Stimulated activated CD8-positive, alpha-beta memory T cell treated with anti-CD3 and anti-CD28 coated beads, Interleukin-4, amount 100 ng/mL, for 1 hour (primary cell): ENCODE measurements around the gene GAS1.

Experiments
- DNase-seq, 2 donors: peaks; one replicate each; pipeline ENCODE4 v3.0.0-alpha.2; 2020; ENCODE audit warnings: low read depth in 2 of 2, low spot score in 1 of 2

The GAS1 gene

DNA sequence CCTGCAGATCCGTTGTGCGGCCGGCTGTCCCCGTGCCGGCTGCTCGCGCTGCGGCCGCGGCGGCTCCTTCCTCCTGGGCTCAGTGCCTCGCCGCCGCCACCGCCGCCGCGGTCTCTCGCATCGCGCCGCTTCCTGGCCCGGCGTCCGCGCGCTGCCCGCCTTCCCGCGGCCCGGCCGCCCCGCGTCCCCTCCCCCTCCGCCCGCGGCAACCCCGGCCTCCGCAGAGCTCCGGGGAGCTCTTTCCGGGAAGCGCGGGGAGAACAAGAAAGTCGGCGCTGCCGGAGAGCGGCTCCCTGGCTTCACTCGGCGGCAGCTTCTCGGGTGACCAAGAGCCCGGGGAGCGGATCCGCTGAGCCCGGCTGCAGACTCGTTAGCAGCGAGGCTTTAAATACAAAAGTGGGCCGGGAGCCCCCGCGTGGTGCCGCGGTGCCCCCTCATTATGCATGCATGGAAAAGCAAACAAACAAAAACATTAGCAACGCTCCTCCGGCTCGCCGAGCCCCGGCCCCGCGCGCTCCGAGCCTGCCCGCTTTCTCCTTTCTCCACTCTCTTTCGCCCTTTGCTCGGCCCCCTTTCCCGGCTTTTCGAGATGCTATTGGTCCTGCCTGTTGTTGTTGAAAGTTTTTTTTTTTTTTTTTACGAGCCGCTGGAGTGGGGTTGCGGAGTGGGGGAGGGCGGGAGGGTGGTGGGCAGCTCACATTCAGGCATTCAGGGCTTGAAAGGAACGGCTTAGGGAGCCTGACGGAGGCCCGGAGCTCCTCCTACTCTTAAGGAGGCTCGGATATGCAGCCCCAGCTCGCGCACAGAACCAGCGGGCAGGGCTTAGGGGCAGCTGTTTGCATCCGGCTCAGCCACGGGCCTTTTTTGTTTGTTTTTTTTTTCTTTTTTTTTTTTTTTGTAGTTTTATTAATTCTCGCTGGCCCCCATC lies at the start of gene GAS1:
GAS1 (minus strand) TSS at position 361 of the 928 bp plus-strand sequence. CDS start 727 bp downstream, outside the sequence.
- DNase-seq, result peak; percentile 36 to 37

- no peak for DNase-seq
These were observed 46.9 kb upstream of the GAS1 start for GRCh38 chr9:86994231-86994630.

- DNase-seq, result no peak
These were observed 46.5 kb upstream of the GAS1 start for GRCh38 chr9:86993830-86994229.

DNA sequence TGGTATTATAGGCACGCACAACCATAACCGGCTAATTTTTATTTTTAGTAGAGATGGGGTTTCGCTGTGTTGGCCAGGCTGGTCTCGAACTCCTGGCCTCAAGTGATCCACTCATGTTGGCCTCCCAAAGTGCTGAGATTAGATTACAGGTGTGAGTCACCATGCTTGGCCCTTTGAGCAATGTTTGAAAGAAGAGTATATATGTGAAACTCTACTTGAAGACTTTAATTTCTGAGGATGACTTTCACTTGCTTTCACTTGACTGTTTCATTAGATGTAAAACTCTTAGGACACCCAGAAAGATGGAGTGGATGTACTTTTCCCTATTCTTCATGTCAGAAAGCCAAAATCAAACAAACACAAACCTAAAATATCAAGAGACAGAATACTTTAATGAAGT lies 43.8 kb upstream of the GAS1 start:
- DNase-seq, result no peak

DNA sequence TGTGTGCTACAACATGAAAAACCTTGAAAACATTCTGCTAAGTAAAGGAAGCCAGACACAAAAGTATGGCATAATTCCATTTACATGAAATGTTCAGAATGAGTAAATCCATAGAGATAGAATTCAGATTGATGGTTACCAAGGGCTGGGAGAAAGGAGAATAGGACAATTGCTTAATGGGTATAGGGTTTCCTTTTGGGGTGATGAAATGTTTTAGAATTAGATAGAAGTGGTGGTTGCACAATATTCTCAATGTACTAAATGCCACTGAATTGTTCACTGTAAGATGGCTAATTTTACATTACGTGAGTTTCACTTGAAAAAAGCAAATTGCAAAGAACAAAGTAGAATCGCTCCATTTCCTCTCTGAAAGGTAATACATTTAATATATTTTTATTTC lies 43.0 kb upstream of the GAS1 start:
- DNase-seq, result no peak

DNA sequence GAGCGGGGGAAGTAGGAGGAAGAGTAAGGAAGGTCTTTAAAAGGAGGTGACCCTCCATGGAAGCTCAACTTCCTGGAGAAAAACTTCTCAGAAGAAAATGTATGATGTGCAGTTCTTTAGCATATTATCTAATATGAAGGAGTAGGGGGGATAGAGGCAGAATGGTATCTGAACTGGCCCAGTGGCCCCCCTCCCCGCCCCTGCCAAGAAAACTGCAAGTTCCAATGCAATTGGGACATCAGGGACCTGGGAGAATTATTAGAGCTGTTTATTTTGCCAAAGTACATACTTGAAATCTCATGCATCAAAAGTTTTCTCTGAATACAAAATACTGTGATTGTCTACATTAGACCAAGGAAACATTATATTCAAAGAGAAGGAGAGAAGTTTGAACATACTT lies 40.6 kb upstream of the GAS1 start:
- no peak for DNase-seq

- DNase-seq, result no peak
These were observed 37.9 kb upstream of the GAS1 start for GRCh38 chr9:86985132-86985647.

- DNase-seq, result no peak
These were observed 36.4 kb upstream of the GAS1 start for GRCh38 chr9:86983620-86984259.

DNA sequence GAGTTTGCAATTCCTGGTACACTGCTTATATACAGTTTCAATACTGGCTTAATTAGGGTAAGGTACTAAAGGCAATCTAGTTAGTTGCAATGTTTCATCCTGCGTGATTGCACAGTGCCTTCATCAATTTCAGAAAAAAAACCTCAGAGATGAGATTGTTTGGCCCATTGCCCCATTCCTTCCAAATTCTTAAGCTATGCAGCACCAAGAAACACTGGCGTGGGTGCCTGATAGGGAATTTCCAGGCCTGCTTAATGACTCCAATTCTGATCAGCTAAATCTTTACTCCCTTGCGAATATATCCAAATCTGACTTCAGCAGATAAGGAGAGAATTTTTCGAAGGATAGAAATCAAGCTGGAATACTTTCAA lies 35.9 kb upstream of the GAS1 start:
- DNase-seq, result no peak

DNA sequence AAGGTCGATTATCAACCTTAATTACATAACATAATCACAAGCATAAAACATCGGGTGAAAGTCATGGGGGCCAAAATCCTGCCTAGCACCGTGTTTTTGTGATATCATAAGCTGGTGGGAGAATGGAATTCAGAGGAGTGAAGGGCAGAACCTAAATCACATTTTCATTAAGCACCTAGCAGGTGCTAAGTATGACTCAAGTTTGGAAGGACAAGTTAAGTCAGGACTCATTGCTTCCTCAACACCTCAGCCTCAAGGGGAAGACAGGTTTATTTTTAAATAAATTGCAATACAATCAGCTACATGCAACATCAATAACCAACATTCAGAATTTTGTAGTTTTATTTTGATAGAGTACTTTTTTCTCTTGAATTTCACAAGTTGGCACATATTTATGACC lies 33.5 kb upstream of the GAS1 start:
- DNase-seq, result no peak

DNA sequence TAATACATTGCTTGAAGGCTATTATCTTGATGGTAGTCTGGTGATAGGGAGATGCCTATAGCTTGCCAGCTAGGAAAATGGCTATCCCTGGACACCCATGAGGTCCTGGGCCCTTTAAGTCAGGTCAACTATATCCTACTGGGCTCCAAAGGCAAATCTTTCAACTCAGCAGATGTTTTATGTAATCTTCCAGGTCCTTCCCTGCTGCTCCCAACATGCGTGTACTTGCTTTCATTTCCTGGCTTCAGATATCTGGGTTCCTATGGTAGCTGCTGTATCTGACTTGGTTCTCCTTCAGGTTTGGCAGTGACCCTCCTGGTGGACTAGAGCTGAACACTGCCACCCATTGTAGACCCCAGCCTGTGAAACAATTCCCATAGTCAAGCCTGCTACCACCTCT lies 32.4 kb upstream of the GAS1 start:
- DNase-seq, result no peak

DNA sequence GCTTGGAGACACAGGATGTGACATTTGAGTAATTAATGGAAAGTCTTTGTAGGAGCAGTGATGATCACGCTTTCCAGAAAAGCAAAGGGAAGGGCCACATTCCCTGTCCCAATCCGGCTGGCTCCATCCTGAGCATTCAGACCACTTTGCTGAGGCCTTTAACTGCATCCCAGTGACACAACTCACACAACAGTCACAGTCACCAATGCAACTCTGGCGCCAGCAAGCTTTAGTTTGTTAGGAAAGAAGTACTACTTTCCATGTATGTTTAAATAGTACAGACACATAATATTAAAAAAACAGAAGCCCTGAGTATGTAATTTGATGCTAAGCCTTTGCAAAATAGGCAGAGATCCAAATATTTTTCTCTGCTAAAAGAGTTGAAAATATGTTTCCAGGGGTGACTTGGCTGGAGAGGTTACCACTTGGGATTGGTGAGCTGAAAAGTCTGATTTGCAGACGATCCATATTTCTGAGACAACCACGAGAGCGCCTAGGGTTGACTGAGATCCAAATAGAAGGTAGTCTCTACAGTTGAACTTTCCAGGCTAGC lies 31.7 kb upstream of the GAS1 start:
- no peak for DNase-seq

DNA sequence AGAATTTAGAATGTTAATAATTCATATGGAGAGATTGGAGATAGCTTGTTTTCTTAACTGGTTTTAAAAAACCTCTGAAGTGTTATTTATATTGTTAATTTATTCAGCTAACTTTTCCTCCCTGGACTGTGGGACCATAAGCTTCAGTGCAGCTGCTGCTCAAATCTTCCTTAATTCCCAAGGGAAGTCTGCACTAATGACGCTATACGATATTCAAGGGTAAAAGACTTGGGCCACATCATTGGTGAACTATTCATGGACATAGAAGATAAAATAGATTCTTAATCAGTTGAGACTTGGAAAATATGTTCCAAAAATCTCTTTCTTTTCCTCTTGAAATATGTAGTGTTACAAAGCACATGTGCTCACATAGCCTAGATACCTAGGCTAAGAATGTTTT lies 31.1 kb upstream of the GAS1 start:
- no peak for DNase-seq

DNA sequence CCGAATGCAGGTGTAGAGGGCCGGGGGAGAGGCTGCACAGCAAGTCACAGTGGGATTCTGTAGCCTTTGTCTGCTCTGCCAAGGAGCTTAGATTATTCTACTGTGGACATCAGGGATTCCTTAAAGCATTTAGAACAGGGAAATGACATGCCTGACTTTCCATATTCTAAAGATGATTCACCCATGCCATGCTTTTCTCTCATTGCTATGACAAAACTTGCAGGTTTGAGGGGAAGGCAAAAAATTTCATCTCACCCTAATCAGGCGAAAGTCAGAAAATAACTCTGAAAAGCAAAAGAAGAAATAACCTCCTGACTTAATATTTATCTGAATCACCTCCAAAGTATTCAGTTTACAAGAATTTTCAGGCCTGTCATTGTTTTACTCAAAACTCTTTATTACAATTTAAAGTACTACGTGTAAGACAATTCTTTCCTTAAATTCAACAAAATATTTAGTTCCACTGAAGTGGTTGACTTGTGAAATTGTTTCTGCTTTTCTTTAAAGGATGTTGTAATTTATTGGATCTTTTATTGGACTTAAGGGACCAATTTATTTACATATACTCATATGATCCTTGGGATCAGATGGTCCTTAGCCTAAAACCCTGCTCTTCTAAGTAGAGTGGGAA lies 30.0 kb upstream of the GAS1 start:
- no peak for DNase-seq

GRCh38 chr9:86975606-86976005 lies 28.3 kb upstream of the GAS1 start:
- no peak for DNase-seq

GRCh38 chr9:86975036-86975435 lies 27.7 kb upstream of the GAS1 start:
- DNase-seq, result no peak

- no peak for DNase-seq
These were observed 27.1 kb upstream of the GAS1 start for GRCh38 chr9:86974421-86974820.

GRCh38 chr9:86971742-86972141 lies 24.4 kb upstream of the GAS1 start:
- DNase-seq, result no peak

DNA sequence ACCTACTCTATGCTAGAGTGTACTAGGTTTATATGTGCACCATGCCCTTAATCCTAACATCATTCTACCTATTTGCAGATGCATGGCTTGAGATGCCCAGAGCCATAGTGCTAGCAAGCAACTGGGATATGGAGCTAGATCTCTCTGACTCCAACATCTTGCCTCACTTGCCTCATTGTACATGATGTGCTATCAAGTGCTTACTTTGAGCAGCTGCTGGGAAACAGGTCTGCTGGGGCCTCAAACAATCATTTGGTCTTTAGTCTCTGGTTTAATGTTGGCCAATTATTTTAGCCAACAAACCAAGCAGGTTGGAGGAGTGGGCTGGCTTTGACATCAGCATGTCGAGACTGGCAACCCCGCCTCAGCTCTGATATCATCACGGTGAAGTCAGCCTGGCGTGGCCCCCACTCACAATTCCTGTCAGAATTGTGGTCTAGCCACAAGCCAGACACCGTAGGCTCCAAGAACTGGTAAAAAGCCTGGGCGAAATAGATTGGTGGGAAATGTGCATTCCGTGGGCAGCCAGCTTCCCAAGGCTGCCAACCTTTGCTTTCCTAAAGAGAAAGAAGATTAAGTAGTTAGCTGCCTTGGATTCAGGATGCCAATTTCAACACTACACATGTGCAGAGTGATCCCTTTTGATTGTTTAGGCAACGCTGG lies 21.1 kb upstream of the GAS1 start:
- no peak for DNase-seq

DNA sequence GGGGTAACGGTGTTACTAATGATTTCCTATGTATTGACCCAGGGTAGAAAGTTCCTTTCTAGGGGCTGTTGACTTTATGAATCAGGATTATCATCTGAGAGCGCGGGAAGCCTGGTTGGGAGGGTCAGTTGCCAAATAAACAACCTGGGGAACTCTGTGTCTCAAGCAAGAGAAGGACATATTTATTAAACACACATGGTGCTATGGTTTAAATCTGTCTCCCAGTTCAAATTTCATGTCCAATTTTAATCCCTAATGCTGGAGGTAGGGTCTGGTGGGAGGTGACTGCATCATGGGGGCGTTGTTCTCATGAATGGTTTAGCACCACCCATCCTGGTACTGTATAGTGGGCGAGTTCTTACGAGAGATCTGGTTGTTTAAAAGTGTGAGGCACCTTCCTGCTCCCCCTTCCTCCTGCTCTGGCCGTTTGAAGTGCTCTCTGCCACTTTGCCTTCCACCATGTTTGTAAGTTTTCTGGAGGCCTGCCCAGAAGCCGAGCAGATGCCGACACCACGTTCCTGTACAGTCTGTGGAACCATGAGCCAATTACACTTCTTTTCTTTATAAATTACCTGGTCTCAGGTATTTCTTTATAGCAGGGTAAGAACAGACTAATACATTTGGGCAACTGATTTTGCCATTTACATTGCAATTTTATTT lies 19.7 kb upstream of the GAS1 start:
- DNase-seq, result no peak
